Colon (tissue), 2 donors: ENCODE data around the gene CHD6.

ENCODE experiments used
- FAIRE-seq: peaks from 2 replicates; lab custom pipeline; 2012; peaks lifted over from hg19 to GRCh38; lab: Jason Lieb, UNC
- donor health status: control.
- donor health status: control.

The CHD6 gene

GRCh38 chr20:41366546-41367392, 251.4 kb downstream of the CHD6 start, which contains the start of gene EMILIN3:
EMILIN3 (minus strand) TSS chr20:41366818; CDS start chr20:41366634, 184 bp downstream.
- FAIRE-seq: no peak

- no peak for FAIRE-seq
Observed at GRCh38 chr20:41365777-41366545, 252.2 kb downstream of the CHD6 start.

- FAIRE-seq: no peak
Observed at GRCh38 chr20:41364967-41365765, 253.0 kb downstream of the CHD6 start.

GRCh38 chr20:41364236-41364855, 253.8 kb downstream of the CHD6 start:
- FAIRE-seq: no peak

GRCh38 chr20:41363601-41364000, 254.6 kb downstream of the CHD6 start:
- no peak for FAIRE-seq

GRCh38 chr20:41362748-41363140, 255.4 kb downstream of the CHD6 start:
- FAIRE-seq: no peak

GRCh38 chr20:41361757-41362747, 256.1 kb downstream of the CHD6 start:
- FAIRE-seq: no peak

- no peak for FAIRE-seq
Observed at GRCh38 chr20:41360831-41361756, 257.1 kb downstream of the CHD6 start.

- no peak for FAIRE-seq
Observed at GRCh38 chr20:41359541-41360011, 258.6 kb downstream of the CHD6 start.

- FAIRE-seq: no peak
Observed at GRCh38 chr20:41358717-41359116, 259.5 kb downstream of the CHD6 start.

GRCh38 chr20:41358230-41358629, 259.9 kb downstream of the CHD6 start:
- no peak for FAIRE-seq

- FAIRE-seq: no peak
Observed at GRCh38 chr20:41357424-41358163, 260.6 kb downstream of the CHD6 start.

GRCh38 chr20:41356951-41357350, 261.2 kb downstream of the CHD6 start:
- no peak for FAIRE-seq

- FAIRE-seq: no peak
Observed at GRCh38 chr20:41355598-41356203, 262.5 kb downstream of the CHD6 start.

GRCh38 chr20:41355192-41355591, 263.0 kb downstream of the CHD6 start:
- no peak for FAIRE-seq

- no peak for FAIRE-seq
Observed at GRCh38 chr20:41353530-41353929, 264.6 kb downstream of the CHD6 start.

- FAIRE-seq: no peak
Observed at GRCh38 chr20:41352666-41353065, 265.5 kb downstream of the CHD6 start.

- FAIRE-seq: no peak
Observed at GRCh38 chr20:41352106-41352505, 266.1 kb downstream of the CHD6 start.
